Mesodermal cell (in vitro differentiated cells): ENCODE measurements around the gene ATP5PO.

Experiments used
- H3K27ac ChIP-seq: 2 replicates; pipeline ENCODE4 v1.7.0; 2013; ENCODE audit warnings: mild to moderate bottlenecking, low read depth, low read length, moderate library complexity; ENCODE audit not compliant: severe bottlenecking
- H3K36me3 ChIP-seq: 2 replicates; pipeline ENCODE4 v1.7.1; 2013; ENCODE audit warnings: mild to moderate bottlenecking, low read length, moderate library complexity; ENCODE audit not compliant: control insufficient read depth, insufficient read depth
- H3K4me1 ChIP-seq: one replicate; pipeline ENCODE4 v1.7.1; 2013; ENCODE audit warnings: mild to moderate bottlenecking, low read length; ENCODE audit not compliant: insufficient read depth, control insufficient read depth, poor library complexity, severe bottlenecking
- H3K4me3 ChIP-seq: 2 replicates; pipeline ENCODE4 v1.7.0; 2013; ENCODE audit warnings: low read length, control low read depth, mild to moderate bottlenecking; ENCODE audit not compliant: insufficient read depth, poor library complexity, severe bottlenecking; ENCODE audit errors: extremely low read depth
- H3K9me3 ChIP-seq: 2 replicates; pipeline ENCODE4 v1.7.1; 2013; ENCODE audit warnings: mild to moderate bottlenecking, low read length, moderate library complexity; ENCODE audit not compliant: control insufficient read depth
- WGBS, 2 experiments: methylation state at CpG; one replicate each; pipeline ENCODE4 v1.1.5; 2013; ENCODE audit warnings: missing lambda C conversion rate in 2 of 2; ENCODE audit not compliant: insufficient coverage in 2 of 2; 5-methylcytosine and 5-hydroxymethylcytosine counted together

Gene ATP5PO

DNA sequence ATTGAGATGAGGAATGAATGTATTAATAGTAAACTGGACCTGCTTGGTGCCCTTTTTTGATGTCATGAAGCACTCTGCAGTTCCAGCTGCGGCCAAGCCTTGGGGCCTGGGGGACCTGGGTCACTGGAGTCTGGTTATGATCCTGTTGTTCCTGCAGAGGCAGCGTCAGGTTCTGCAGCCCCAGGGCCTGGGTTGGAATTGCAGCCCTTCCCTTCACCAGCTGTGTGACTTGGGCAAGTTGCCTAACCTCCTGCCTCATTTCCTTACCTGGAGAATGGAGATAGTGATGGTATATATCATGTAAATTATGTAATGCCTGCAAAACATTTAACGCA is 9.1 kb upstream of the ATP5PO start:
- no peaks in the 10 kb centered on the region for H3K9me3 ChIP-seq
- H3K36me3 ChIP-seq, result no peaks in the 10 kb centered on the region
- no peaks in the 10 kb centered on the region for H3K4me1 ChIP-seq
- H3K4me3 ChIP-seq, result no peak overlapping the region
- no peak overlapping the region for H3K27ac ChIP-seq
- WGBS, 2 experiments, result 89 to 100% methylated on average over 2 to 3 of the region's 3 CpGs

DNA sequence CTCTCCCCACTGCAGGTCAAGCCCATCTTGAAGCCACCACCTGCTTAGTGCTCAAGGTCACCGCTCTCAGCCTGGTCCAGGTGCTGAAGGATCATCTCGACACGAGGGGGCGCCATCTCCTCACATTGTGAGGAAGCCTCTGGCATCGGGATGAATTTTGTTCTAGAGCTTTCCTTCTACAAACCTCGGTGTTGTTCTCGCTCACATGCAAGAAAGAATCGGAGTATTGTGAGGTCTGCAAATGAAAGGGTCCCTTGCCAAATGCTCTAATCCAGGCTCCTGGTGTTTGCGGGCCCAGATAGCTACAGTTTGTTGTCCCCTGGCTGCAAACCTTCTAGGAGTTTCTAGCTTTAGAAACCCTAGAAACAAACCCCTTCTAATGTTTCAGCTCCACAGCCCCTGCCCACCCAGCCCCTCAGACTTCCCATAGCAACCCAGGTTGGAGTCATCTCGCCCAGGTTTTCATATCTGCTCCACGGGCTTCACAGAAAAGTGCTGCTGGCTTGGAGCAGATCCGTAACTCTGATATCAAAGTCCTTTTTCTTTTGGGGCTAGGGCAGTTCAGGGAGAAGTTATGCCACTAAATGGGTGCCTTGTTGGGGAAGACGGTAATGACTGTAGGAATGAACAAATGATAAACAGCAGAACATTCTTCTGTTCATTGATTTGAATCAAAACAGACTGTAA is 8.6 kb upstream of the ATP5PO start:
- no peak overlapping the region for H3K4me3 ChIP-seq
- no peak overlapping the region for H3K27ac ChIP-seq
- H3K4me1 ChIP-seq, result no peaks in the 10 kb centered on the region
- H3K9me3 ChIP-seq, result no peaks in the 10 kb centered on the region
- no peaks in the 10 kb centered on the region for H3K36me3 ChIP-seq
- WGBS, 2 experiments, result 28 to 38% methylated on average over 12 to 13 of the region's 13 CpGs

DNA sequence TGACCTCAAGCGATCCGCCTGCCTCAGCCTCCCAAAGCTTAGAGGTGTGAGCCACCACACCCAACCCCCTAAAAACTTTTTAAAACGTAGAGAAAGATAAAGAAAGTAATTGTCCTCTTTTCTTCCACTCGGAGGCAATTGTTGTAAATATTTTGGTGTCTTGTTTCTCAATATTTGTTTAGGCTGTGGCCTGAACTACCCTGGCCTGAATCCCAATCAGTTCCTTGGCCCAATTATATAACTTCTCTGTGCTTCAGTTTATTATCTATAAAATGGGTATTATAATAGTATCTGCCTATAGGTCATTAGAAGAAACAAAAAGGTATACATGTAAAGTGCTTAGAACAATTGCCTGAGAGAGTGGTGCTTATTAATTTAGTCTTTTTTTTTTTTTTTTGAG is 1.8 kb upstream of the ATP5PO start:
- Histone ChIP-seq H3K4me3 (no peak overlapping the region), H3K36me3 (peaks cover 20% of the 10 kb centered on the region), H3K27ac (no peak overlapping the region), H3K4me1 (peaks cover 4% of the 10 kb centered on the region), H3K9me3 (no peaks in the 10 kb centered on the region)
- WGBS, 2 experiments, result no CpG with 5 or more reads among the region's 4 CpGs

DNA sequence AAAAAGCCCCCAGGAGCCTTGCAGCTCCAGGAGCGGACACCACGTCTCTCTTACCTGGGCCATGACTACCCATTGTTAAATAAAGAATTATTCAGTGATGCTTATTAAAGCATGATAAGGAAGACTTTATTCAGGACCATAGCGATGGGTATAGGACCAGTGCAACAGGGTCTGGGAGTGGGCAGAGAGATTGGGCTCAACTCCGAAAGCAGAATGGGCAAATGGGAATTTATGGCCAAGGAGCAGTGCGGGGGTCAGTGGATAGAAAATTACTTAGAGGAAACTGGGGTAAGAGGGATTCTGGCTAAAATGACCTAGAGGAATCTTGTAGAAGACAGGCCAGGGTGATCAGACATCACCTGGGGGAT is 580 bp upstream of the ATP5PO start:
- WGBS, 2 experiments, result 96 to 97% methylated on average over 3 of the region's 5 CpGs
- Histone ChIP-seq H3K9me3 (no peaks in the 10 kb centered on the region), H3K4me3 (peak overlapping the region; percentile 98), H3K36me3 (peaks cover 31% of the 10 kb centered on the region), H3K27ac (no peak overlapping the region), H3K4me1 (peaks cover 4% of the 10 kb centered on the region)

DNA sequence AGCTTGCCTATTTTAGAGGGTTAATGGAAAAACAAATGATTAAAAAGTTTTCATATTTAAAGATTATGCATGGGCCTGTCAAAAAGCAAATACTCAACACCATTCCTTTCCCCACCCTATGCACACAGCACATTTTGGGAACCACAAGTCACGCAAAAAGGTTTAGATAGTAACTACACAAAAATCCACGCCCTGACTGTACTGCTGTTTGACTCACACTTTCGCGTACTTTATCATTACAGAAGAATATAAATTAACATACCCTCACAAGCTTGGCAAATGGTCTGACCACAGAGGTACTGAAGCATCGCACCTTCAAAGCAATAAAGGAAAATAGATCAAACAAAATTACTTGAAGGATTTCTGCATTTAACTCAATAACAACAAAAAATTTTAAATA is 1.4 kb downstream of the ATP5PO start:
- no peak overlapping the region for H3K27ac ChIP-seq
- H3K9me3 ChIP-seq, result no peaks in the 10 kb centered on the region
- WGBS, 2 experiments, result 100% methylated on average over 3 to 4 of the region's 5 CpGs
- peaks cover 4% of the 10 kb centered on the region for H3K4me1 ChIP-seq
- peak overlapping the region; percentile 98 for H3K4me3 ChIP-seq
- H3K36me3 ChIP-seq, result peaks cover 51% of the 10 kb centered on the region

DNA sequence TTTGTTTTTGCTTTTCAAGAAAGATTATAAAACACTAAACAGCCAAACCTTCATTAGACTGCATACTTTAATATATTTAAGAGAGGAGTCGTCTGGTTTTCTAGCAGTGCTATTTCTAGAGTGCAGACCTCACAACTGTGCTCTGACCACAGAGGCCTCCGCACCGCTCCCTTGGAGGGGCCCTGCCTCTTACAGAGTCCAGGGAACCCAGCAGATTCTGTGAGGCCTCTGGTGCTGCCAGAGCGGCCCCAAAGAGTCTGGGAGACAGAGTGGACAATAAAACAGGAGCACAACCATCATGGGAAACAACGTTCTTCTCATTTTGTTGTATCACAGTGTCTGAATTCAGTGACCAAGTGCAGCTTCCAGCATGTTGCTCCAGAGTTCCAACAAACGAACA is 5.8 kb downstream of the ATP5PO start:
- H3K4me3 ChIP-seq, result no peak overlapping the region
- H3K27ac ChIP-seq, result no peak overlapping the region
- H3K9me3 ChIP-seq, result no peaks in the 10 kb centered on the region
- peaks cover 95% of the 10 kb centered on the region for H3K36me3 ChIP-seq
- WGBS, 2 experiments, result 100% methylated on average over 5 of the region's 6 CpGs
- no peaks in the 10 kb centered on the region for H3K4me1 ChIP-seq

DNA sequence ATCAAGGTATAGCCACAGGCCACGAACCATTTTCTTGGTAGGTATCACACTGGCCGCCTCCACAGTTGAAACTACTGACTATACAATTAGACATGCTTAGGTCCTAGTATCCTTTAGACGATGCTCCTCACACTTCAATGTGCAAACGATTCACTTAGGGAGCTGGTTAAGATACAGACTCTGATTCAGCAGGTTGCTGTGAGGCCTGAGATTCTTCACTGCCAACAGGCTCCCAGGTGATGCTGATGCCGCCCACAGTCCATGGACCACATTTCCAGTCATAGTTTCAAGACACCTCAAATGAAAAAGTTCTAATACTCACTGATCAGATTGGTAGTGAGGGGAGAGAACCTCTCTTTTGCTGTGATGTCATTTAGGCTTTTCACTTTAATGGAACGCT is 6.8 kb downstream of the ATP5PO start:
- Histone ChIP-seq H3K36me3 (peaks cover 97% of the 10 kb centered on the region), H3K9me3 (no peaks in the 10 kb centered on the region), H3K4me3 (no peak overlapping the region), H3K27ac (no peak overlapping the region), H3K4me1 (no peaks in the 10 kb centered on the region)
- 68 to 70% methylated on average over 4 of the region's 6 CpGs for WGBS, 2 experiments

DNA sequence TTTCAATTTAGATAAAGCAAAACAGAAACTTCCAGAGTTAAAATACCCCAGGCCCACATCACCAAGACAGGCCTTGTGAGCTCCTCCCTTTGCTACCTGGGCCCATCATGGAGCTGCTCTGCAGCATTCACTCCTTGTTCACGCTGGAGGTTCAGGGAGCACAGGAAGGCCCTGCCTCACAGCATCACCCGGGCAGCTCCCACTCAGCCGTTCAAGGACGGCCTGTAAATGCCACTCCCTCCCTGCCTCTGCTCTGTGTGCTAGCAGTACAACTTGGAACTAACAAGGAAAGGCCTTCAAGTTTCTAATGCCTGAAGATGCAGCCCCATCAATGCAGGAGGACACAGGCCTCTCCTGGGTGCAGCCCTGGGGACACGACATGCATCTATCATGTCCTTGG is 11.6 kb downstream of the ATP5PO start:
- H3K36me3 ChIP-seq, result peaks cover 88% of the 10 kb centered on the region
- H3K4me3 ChIP-seq, result no peak overlapping the region
- no peaks in the 10 kb centered on the region for H3K9me3 ChIP-seq
- H3K4me1 ChIP-seq, result no peaks in the 10 kb centered on the region
- H3K27ac ChIP-seq, result no peak overlapping the region
- WGBS, 2 experiments, result 92 to 100% methylated on average over 5 of the region's 5 CpGs

DNA sequence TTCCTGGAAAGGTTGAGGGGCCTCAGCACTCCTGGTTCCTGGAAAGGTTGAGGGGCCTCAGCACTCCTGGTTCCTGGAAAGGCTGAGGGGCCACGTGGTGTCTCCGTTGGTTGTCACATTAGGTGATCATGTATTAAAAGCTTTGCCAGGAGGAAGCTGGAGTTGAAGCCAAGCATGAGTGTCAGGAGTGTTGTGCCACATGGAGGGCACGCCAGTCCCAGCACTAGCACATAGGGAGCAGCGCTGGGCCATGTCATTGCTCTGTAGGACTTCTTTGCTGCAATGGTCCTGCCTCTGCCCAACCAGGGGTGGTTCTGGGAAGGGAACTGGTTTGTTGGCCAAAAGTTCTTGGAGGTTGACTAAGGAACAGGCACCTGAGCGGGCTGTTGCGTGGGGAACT is 13.3 kb downstream of the ATP5PO start:
- Histone ChIP-seq H3K4me1 (no peaks in the 10 kb centered on the region), H3K4me3 (no peak overlapping the region), H3K36me3 (peaks cover 71% of the 10 kb centered on the region), H3K27ac (no peak overlapping the region), H3K9me3 (no peaks in the 10 kb centered on the region)
- WGBS, 2 experiments, result 95 to 97% methylated on average over 4 to 6 of the region's 6 CpGs

DNA sequence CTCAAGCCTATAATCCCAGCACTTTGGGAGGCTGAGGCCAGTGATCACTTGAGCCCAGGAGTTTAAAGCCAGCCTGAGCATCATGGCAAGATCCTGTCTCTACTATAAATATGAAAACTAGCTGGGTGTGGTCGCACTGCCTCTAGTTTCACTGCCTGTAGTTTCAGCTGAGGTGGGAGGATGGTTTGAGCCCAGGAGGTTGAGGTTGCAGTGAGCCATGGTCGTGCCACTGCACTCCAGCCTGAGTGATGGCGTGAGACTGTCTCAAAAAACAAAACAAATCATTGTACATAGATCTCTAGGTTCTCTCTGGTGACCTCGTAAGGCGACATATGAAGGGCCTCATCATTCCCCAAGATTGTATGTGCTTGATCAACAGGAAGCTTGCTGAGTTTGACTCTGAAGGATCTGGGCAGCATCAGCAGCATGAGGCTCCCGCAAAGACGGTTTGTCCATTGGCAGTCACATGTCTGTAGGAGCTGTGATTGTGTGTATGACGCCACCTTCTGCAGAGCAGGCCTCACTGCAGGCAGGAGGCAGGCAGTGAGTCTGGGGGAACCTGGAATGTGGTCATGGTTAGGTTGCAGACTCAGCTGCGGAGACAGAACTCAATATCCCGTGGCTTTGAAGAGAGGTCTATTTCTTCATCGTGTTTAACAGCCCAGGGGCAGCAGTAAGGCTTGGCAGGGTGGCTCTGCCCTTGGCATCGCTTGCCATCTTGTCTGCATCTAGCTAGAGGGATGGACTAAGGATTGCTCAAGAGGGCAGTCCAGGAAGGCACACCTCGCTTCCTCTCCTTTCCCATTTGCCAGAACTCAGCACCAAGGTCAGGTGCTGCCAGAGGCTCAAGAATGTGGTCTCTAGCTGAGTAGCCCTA is 14.0 kb downstream of the ATP5PO start:
- no peak overlapping the region for H3K27ac ChIP-seq
- WGBS, 2 experiments, result 77 to 78% methylated on average over 11 to 13 of the region's 13 CpGs

DNA sequence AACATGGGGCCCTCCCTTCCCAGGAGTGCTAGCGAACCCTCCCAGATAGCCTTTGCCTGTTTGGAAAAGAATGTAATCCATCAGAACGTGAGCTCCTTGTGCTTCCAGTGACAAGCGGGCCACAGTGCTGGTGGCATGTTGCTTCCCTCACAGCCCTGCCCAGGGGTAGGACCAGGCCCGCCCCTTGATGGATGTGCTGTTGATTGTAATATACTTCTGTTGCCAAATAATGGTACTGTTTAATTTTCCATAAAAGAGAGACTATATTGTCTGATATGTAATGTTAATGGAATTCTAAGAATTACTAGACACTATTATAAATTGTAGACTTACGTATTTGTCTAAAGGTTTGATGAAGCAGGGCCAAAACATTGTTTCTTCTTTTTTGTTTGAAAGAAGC is 16.4 kb downstream of the ATP5PO start:
- peaks cover 40% of the 10 kb centered on the region for H3K36me3 ChIP-seq
- peaks cover 3% of the 10 kb centered on the region for H3K4me1 ChIP-seq
- H3K27ac ChIP-seq, result peak overlapping the region; percentile 49
- WGBS, 2 experiments, result 95 to 100% methylated on average over 3 of the region's 5 CpGs
- no peaks in the 10 kb centered on the region for H3K9me3 ChIP-seq
- no peak overlapping the region for H3K4me3 ChIP-seq

More for the DNA sequence above, 14.0 kb downstream of the ATP5PO start:
- Histone ChIP-seq H3K9me3 (no peaks in the 10 kb centered on the region), H3K36me3 (peaks cover 64% of the 10 kb centered on the region), H3K4me1 (no peaks in the 10 kb centered on the region), H3K4me3 (no peak overlapping the region)
